HUDEP-2 (cell line): ENCODE measurements around the gene CCDC188.

Experiments used
- DNase-seq, 76 experiments: peaks; one replicate each; lab custom pipeline; 2025; ENCODE audit not compliant: unreplicated experiment in 76 of 76; lab: John Stamatoyannopoulos, UW

Gene CCDC188

DNA sequence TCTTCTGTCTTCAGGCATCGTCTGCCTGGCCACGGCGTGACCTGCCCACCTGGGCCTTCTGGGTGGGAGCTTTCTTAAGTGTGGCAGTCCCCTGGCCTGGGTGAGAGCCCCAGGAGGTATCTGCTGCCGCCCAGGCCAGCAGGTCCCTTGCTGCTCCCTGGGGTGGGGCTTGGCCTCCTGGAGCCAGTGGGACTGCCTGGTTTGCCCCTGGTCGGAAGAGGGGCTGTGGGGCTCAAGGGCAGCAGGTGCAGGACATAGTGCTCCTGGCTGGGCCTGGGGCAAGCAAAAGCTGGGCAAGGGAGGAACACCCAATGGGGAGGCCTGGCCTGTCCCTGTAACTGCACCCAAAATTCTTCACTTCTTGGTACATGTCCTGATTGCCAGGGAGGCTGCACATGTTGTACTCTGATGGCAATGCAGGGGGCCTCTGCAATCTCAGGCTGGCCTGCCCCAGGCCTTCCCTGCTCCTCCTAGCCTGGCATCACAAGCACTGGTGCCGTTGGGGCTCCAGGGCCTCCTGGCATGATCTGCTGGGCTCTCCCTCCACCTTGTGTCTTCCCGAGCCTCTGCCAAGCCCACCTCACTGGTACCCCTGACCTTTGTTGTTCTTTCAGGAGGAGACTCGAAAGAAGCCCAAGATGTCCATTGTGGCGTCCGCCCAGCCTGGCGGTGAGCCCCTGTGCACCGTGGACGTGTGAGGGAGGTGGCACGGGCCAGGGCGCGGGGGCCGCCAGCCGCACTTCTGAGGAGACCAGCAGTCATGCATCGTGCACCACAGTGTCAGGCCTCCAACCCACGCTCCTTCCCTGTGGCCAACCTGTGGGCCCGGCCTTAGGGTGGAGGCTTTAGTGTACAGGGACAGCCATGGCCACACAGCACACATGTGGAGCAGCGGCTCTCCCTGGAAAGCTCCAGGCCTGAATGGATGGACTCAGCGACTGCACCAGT lies 41.2 kb downstream of the CCDC188 start:
- DNase-seq = no peak

- no peak for DNase-seq
These were observed 42.1 kb downstream of the CCDC188 start for GRCh38 chr22:20108757-20109230.

GRCh38 chr22:20107951-20108756 lies 42.7 kb downstream of the CCDC188 start:
- DNase-seq = no peak

- DNase-seq = no peak
These were observed 43.4 kb downstream of the CCDC188 start for GRCh38 chr22:20107471-20107901.

GRCh38 chr22:20106849-20107237 lies 44.0 kb downstream of the CCDC188 start:
- no peak for DNase-seq

DNA sequence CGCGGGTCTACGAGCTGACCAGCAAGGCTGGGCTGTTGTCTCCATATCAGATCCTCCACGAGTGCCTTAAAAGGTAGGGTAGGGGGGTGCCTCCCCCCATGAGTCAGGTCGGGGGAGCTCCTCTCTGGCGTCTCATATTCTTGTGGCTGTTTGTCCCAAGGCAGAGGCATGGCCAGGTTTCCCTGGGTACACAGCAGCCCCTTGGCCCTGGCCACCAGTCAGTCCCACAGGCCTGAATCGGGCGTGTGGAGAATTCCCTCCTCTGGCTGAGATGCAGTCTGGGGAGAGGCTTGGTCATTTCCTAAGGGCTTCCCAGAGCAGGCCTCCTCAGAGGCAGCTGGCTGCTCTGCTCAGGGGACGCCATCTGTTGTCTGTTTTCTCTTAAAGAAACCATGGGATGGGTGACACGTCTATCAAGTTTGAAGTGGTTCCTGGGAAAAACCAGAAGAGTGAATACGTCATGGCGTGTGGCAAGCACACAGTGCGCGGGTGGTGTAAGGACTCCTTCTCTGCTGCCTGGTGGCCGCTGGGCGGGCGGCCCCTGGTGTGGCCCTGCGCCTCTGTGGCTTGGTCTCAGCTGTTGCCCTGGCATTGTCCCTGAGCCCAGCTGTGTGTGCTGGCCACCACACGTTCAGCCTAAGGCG lies 44.5 kb downstream of the CCDC188 start:
- DNase-seq = no peak

DNA sequence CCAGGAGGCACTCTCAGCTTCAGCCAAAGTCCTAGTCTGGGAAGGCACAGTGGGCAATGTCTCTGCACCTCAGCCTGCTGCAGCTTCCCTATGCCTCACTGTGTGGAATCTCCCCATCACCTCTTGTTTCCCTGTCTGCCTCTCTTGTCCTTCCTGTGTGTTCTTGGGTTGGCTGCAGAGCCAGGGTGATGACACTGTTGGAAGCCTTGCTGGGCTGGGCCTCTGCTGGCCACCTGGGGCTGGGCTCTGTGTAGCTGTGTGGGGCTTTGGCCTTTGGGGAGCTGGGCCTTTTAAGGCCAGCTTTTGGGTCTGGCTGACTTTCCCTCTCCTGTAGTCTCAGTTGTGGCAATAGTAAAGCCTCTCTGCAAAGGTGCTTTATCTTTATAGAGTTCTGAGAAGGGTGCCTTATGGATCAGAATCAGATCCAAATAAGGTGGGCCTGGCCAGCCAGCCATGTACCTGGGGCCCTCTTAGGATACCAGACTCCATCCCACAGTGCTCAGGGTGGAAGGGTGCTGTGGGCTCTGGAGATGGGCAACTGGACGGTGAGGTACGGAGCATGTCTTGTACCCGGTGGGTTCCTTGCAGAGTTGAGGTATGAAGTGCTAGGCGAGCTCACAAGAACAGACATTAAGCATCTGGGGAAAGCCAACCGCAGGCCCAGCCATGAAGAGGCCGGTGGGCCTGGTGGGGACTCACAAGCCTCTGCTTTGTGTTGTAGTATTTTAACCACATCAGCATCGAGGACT lies 45.2 kb downstream of the CCDC188 start:
- no peak for DNase-seq

DNA sequence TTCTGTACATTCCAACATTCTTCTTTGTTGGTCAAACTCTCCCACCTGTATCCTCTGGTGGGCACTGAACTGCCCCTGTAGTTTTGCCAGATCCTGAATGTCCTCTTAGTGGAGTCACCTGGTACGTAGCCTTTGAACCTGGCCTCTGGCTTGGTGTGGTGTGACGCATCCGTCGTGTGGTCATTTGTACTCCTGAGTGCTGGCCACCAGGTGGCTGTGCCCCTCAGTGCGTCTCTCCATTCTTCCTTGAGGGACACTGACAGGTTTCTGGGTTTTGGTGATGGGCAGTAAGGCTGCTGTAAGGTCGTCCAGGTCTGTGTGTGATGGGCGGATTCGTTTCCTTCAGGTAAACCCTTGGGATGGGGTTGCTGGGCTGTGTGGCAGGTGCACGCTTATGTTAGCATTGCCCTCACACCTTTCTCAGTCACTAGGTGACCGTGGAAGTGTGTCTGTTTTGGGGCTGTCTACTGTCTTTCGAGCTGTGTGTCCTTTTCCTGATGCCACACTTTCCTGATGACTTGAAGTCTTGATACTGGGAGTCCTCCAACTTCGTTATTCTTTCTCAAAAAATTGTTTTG lies 48.6 kb downstream of the CCDC188 start:
- DNase-seq = no peak

DNA sequence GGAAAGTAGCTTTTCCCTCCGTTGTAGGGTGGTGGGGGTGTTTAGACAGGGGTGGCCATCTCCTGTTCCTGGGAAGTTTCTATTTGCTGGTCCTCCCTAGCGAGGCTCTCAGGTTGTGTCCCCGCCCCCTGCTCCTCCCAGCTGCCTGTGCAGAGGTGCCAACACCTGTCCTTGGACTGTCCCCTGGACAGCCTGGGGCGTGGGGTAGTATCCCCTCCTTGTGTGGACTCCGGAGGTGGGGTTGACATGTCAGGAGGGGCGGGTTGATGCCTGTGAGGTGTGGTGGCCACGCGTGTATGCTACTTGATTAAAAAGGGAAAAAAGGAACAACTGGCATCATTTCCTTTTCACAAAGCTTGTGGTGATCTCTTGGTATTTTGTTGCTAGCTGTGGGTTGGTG lies 49.2 kb downstream of the CCDC188 start:
- no peak for DNase-seq

DNA sequence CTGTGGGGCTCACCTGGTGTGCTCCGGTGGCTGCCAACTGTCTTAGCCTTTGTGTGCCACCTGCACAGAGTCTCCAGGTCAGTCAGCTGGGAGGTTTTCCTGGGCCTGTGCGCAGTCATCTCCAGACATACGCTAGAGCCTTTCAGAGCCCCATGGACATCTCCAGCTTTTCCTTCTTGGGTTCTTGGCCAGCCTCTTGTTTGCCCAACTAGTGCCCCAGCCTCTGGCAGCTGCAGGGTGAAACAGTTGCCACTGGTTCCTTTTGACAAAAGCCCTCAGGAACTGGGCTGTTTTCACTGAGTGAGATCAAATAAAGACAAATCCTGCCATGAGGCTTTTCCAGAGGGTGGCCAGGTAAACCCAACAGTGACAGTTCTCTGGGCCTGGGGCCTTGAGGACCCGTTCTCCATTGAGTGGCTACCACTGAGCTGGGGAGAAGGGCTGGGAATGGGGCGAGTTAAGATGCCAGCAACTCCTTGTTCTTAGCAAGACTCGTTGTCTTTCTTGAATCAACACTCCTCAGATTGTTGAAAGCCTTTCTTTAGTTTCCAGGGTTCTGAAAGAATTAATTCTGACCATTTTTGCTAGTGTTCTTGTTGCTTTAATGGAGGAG lies 51.6 kb downstream of the CCDC188 start:
- DNase-seq = no peak
